Mucosa of descending colon (tissue), 3 donors: Measurements from ENCODE around the gene CNN2. TPM values are rescaled to one million over a fixed set of nuclear protein-coding genes. Genes with fewer than 3 reads are reported as not detected.

Source experiments
- ATAC-seq: fragments of 200-7000 bp; cut with Tn5 transposase; one replicate; pipeline ENCODE4 v1.9.1; 2020; ENCODE audit warnings: mild to moderate bottlenecking, moderate library complexity
- DNase-seq, 3 donors: peaks; one replicate each; pipeline ENCODE4 v3.0.0-alpha.2; 2020
- H3K36me3 ChIP-seq: fragments of 200-600 bp; one replicate; pipeline ENCODE4 v1.8.0; 2021; ENCODE audit warnings: low read depth, mild to moderate bottlenecking
- H3K4me1 ChIP-seq: fragments of 200-600 bp; one replicate; pipeline ENCODE4 v1.8.0; 2021; ENCODE audit warnings: low read depth, mild to moderate bottlenecking
- H3K4me3 ChIP-seq: fragments of 200-600 bp; one replicate; pipeline ENCODE4 v1.8.0; 2021; ENCODE audit warnings: mild to moderate bottlenecking
- H3K9me3 ChIP-seq: fragments of 200-600 bp; one replicate; pipeline ENCODE4 v1.8.0; 2021; ENCODE audit warnings: mild to moderate bottlenecking
- CTCF ChIP-seq: fragments of 200-600 bp; IDR thresholded peaks from one replicate; pipeline ENCODE4 v1.8.0; 2022; ENCODE audit warnings: antibody characterized with exemption, mild to moderate bottlenecking
- intact Hi-C, 2 donors: fragments of 100-400 bp; cut with DNase I in 1 of 2; cut with micrococcal nuclease in 1 of 2; formaldehyde crosslinking; loops; one replicate each; pipeline versions ENCODE4 v1.11.0 to v1.11.1; 2022; cut with DNase I, micrococcal nuclease
- total RNA-seq, 3 donors: library from RNA; stranded (reverse); fragmentation: NEBNext Ultra II Directional in 2 of 3; extraction: Animal tissue kit (Norgen Biotek cat#: 25700) in 2 of 3; gene quantifications; one replicate each; pipeline versions ENCODE4 v1.2.1 to v1.2.4, GENCODE V29; 2021 to 2023
- donor health status: DM: no; HTN: no; CAD: no; lungs with moderate emphysema.
- donor health status: DM: no; HTN: no; CAD: no.
- donor health status: DM: no; HTN: yes; CAD: no.

CNN2 gene
- total RNA-seq, 3 donors from 2014 or later, result 65.0 to 88.8 (median 84.7) TPM

GRCh38 chr19:1009981-1010538, 16.3 kb upstream of the CNN2 start:
- Histone ChIP-seq H3K36me3 (peaks cover 7% of the 10 kb centered on the region), H3K9me3 (no peaks in the 10 kb centered on the region), H3K4me3 (no peak overlapping the region), H3K4me1 (peaks cover 2% of the 10 kb centered on the region)
- ATAC-seq (no peak), DNase-seq (peak in 1 of 3 donors; percentile 29)
- no peak for TF ChIP-seq CTCF
- intact Hi-C loops, result no loop called here

DNA sequence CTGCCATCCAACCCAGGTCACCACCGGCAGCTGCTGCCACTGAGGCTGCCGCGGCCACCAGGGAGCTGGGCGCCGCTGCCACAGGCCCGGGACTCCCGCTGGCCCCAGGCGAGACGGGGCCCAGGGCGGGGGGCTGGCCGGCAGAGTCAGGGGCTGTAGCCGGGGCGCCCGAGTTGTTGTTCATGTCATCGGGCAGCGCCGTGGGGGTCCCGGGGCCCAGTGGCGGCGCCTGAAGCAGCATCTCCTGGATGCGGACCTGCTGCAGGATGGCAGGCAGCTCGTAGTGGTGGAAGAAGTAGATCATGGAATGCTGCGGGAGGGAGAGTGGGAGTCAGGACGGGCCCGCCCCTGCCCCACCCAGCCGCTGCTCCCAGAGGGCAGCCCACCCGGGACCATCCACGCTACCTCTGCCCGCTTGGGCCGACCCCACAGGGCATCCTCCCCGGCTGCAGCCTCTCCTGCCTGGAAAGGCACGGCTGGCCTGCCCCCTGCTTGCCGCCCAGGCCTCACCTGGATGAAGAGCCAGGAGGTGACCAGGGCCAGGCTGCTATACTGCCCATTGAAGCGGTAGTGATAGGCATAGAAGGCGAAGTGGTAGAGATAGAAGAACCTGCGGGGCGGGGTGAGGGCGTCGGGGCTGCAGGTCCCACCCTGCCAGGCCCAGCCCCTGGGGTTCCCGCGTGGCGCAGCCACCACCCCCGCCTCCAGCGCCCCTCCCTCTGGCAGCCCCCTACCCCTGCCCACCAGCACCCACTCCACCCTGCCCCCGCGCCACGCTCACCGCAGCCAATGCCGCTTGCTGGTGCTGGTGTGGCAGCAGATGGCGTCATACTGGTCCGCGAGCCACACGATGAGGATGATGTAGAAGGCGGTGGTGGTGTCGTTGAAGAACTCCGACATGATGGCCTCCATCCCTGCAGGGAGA, 15.6 kb upstream of the CNN2 start:
- H3K4me1 ChIP-seq, result peaks cover 4% of the 10 kb centered on the region
- TF ChIP-seq CTCF, result no peak
- DNase-seq, result no peak
- peaks cover 7% of the 10 kb centered on the region for H3K36me3 ChIP-seq
- ATAC-seq, result no peak
- no peaks in the 10 kb centered on the region for H3K9me3 ChIP-seq
- intact Hi-C loops, result no loop called here
- H3K4me3 ChIP-seq, result no peak overlapping the region

DNA sequence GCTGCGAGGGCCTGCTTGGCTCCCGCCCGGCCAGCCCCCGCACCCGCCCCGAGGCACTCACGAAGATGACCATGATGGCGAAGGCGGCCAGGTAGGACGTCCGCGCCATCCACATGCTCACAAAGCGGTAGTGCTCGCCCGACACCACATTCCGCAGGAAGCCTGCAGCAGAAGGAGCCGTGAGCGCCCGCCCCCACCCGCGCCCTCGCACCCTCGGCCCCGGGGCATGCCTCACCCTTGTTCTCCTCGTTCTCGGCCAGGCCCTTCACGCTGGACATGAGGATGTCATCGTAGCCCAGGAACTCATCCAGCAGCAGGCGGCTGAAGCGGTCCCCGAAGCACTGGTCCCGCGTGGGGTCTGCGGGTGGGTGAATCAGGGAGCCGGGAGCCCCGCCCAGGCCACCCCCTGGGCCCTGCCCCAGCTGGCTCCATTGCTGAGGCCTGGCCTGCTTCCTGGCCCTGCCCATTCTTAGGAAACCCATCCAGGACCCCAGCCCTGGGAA, 14.5 kb upstream of the CNN2 start:
- Histone ChIP-seq H3K4me3 (no peak overlapping the region), H3K4me1 (peaks cover 14% of the 10 kb centered on the region), H3K9me3 (no peaks in the 10 kb centered on the region), H3K36me3 (peaks cover 7% of the 10 kb centered on the region)
- no peak for TF ChIP-seq CTCF
- ATAC-seq (no peak), DNase-seq (no peak)
- intact Hi-C loops, result no loop called here

- TF ChIP-seq CTCF, result no peak
- DNase-seq (no peak), ATAC-seq (no peak)
- Histone ChIP-seq H3K36me3 (peaks cover 7% of the 10 kb centered on the region), H3K4me3 (no peak overlapping the region), H3K9me3 (no peaks in the 10 kb centered on the region), H3K4me1 (peaks cover 19% of the 10 kb centered on the region)
- intact Hi-C loops, result no loop called here
Observed at GRCh38 chr19:1012334-1012733, 14.1 kb upstream of the CNN2 start.

GRCh38 chr19:1013218-1013617, 13.2 kb upstream of the CNN2 start:
- H3K4me3 ChIP-seq, result no peak overlapping the region
- H3K36me3 ChIP-seq, result peaks cover 7% of the 10 kb centered on the region
- intact Hi-C loops, result no loop called here
- H3K4me1 ChIP-seq, result peaks cover 27% of the 10 kb centered on the region
- ATAC-seq (no peak), DNase-seq (no peak)
- H3K9me3 ChIP-seq, result no peaks in the 10 kb centered on the region
- no peak for TF ChIP-seq CTCF
